Thyroid gland (tissue), 4 donors: ENCODE measurements around the gene MASP1. TPM values are rescaled to one million over a fixed set of nuclear protein-coding genes. Genes with fewer than 3 reads are reported as not detected.

Experiments used
- DNase-seq, 2 donors: peaks; one replicate each; pipeline ENCODE4 v3.0.0-alpha.2; 2019
- H3K27ac ChIP-seq, 3 donors: fragments of 200-600 bp; sonication (generic); 1 replicate in 2 of 3; 2 replicates in 1 of 3; pipeline ENCODE4 v1.5.1; 2016 to 2019; ENCODE audit warnings: mild to moderate bottlenecking in 1 of 3, moderate library complexity in 1 of 3
- H3K27me3 ChIP-seq: fragments of 200-600 bp; sonication (generic); one replicate; pipeline ENCODE4 v1.5.1; 2019
- H3K36me3 ChIP-seq, 2 donors: fragments of 200-600 bp; sonication (generic); one replicate each; pipeline ENCODE4 v1.5.1; 2016 to 2019
- H3K4me1 ChIP-seq, 2 donors: fragments of 200-600 bp; sonication (generic); one replicate each; pipeline ENCODE4 v1.5.1; 2017 to 2019
- H3K4me3 ChIP-seq, 3 donors: fragments of 200-600 bp; sonication (generic); replicated peaks in 1 of 3; 1 replicate in 2 of 3; 2 replicates in 1 of 3; pipeline ENCODE4 v1.5.1; 2016; ENCODE audit warnings: mild to moderate bottlenecking in 1 of 3
- H3K9me3 ChIP-seq: fragments of 200-600 bp; sonication (generic); one replicate; pipeline ENCODE4 v1.5.1; 2017
- CTCF ChIP-seq, 6 experiments: fragments of 200-600 bp in 3 of 6; fragments of 450-650 bp in 3 of 6; sonication (generic) in 3 of 6; IDR thresholded peaks; one replicate each; pipeline ENCODE4 v1.5.1; 2016 to 2019; ENCODE audit warnings: antibody characterized with exemption in 6 of 6, mild to moderate bottlenecking in 2 of 6, inconsistent platforms in 1 of 6, moderate library complexity in 1 of 6
- POLR2A ChIP-seq, 2 donors: fragments of 450-650 bp; IDR thresholded peaks; one replicate each; pipeline ENCODE4 v1.6.1; 2017; ENCODE audit warnings: antibody characterized with exemption in 2 of 2, mild to moderate bottlenecking in 2 of 2, moderate library complexity in 1 of 2
- WGBS, 2 donors: methylation state at CpG; one replicate each; pipeline ENCODE4 v1.1.5; 2017; 5-methylcytosine and 5-hydroxymethylcytosine counted together
- intact Hi-C: fragments of 100-400 bp; cut with DNase I; formaldehyde crosslinking; loops from one replicate; pipeline ENCODE4 v1.15.1; 2023
- total RNA-seq, 4 donors: library from RNA; depleted of rRNA; stranded (reverse); fragments of >200 nt; gene quantifications; one replicate each; pipeline ENCODE4 v1.2.3, GENCODE V29; 2016

Gene MASP1
- total RNA-seq, result 10 to 100 TPM in 1 of 4 donors, 1 to 10 TPM in 3; 5.5 to 11.6 (median 7.2) TPM

- Histone ChIP-seq H3K4me3 (no peak within 1 kb of the TSS), H3K36me3 (no peaks in the 10 kb centered on the region), H3K27ac (peak within 1 kb of the TSS in 1 of 3 donors; percentile 20)
These were observed at the start of gene MASP1 for GRCh38 chr3:187291512-187292132. Gene MASP1 (minus strand): TSS chr3:187291737. CDS start chr3:187291632, 105 bp downstream.

GRCh38 chr3:187340578-187340977, 49.0 kb upstream of the MASP1 start:
- intact Hi-C loops, result no loop called here
- H3K27me3 ChIP-seq, result no peaks in the 10 kb centered on the region
- WGBS, 2 donors, result 88 to 90% methylated on average over 1 of the region's 1 CpG

More at GRCh38 chr3:187291512-187292132, at the start of gene MASP1:
- TF ChIP-seq POLR2A (IDR thresholded peaks at IDR 0.05), result no peak
- TF ChIP-seq CTCF (IDR thresholded peaks at IDR 0.05), result no peak
- WGBS, 2 donors, result 18 to 32% methylated on average over 9 to 10 of the region's 10 CpGs
- Histone ChIP-seq H3K4me1 (peaks cover 3 to 6% of the 10 kb centered on the region in 2 donors), H3K9me3 (no peaks in the 10 kb centered on the region), H3K27me3 (no peaks in the 10 kb centered on the region)
- peak; percentile 2 for DNase-seq
- intact Hi-C loops, result no loop called here

GRCh38 chr3:187336322-187336721, 44.8 kb upstream of the MASP1 start:
- Histone ChIP-seq H3K36me3 (no peaks in the 10 kb centered on the region), H3K9me3 (no peaks in the 10 kb centered on the region), H3K27ac (no peak overlapping the region), H3K4me3 (no peak overlapping the region), H3K27me3 (no peaks in the 10 kb centered on the region), H3K4me1 (no peaks in the 10 kb centered on the region)
- TF ChIP-seq POLR2A (IDR thresholded peaks at IDR 0.05) (no peak), CTCF (IDR thresholded peaks at IDR 0.05) (no peak)
- no peak for DNase-seq
- intact Hi-C loops, result no loop called here
- WGBS, 2 donors, result 29% methylated on average over 1 of the region's 3 CpGs; no CpG with 5 or more reads in 1 of the 2 donors

More at GRCh38 chr3:187340578-187340977, 49.0 kb upstream of the MASP1 start:
- DNase-seq, result no peak
- no peak for TF ChIP-seq POLR2A (IDR thresholded peaks at IDR 0.05)
- no peak for TF ChIP-seq CTCF (IDR thresholded peaks at IDR 0.05)
- no peaks in the 10 kb centered on the region for H3K36me3 ChIP-seq
- H3K4me3 ChIP-seq, result no peak overlapping the region
- no peaks in the 10 kb centered on the region for H3K4me1 ChIP-seq
- H3K9me3 ChIP-seq, result no peaks in the 10 kb centered on the region
- no peak overlapping the region for H3K27ac ChIP-seq

- TF ChIP-seq CTCF (IDR thresholded peaks at IDR 0.05), result no peak
- TF ChIP-seq POLR2A (IDR thresholded peaks at IDR 0.05), result no peak
- Histone ChIP-seq H3K36me3 (no peaks in the 10 kb centered on the region), H3K27me3 (no peaks in the 10 kb centered on the region), H3K27ac (no peak overlapping the region), H3K4me3 (no peak overlapping the region), H3K9me3 (no peaks in the 10 kb centered on the region), H3K4me1 (no peaks in the 10 kb centered on the region)
- DNase-seq, result no peak
- WGBS, 2 donors, result 87 to 90% methylated on average over 4 of the region's 4 CpGs
- intact Hi-C loops, result no loop called here
These were observed 43.4 kb upstream of the MASP1 start for GRCh38 chr3:187334904-187335303.

GRCh38 chr3:187328691-187329090, 37.2 kb upstream of the MASP1 start:
- no peaks in the 10 kb centered on the region for H3K4me1 ChIP-seq
- WGBS, 2 donors, result 89 to 94% methylated on average over 3 of the region's 3 CpGs
- H3K36me3 ChIP-seq, result no peaks in the 10 kb centered on the region
- DNase-seq, result no peak
- TF ChIP-seq CTCF (IDR thresholded peaks at IDR 0.05) (no peak), POLR2A (IDR thresholded peaks at IDR 0.05) (no peak)
- no peaks in the 10 kb centered on the region for H3K9me3 ChIP-seq
- H3K27me3 ChIP-seq, result no peaks in the 10 kb centered on the region
- H3K27ac ChIP-seq, result no peak overlapping the region
- intact Hi-C loops, result no loop called here
- H3K4me3 ChIP-seq, result no peak overlapping the region
